T-helper 1 cell (primary cell): ENCODE measurements around the gene PLXNB2.

Source experiments
- DNase-seq, 5 donors: peaks; one replicate each; pipeline ENCODE4 v3.0.0-alpha.2; 2012 to 2020

PLXNB2 gene

DNA sequence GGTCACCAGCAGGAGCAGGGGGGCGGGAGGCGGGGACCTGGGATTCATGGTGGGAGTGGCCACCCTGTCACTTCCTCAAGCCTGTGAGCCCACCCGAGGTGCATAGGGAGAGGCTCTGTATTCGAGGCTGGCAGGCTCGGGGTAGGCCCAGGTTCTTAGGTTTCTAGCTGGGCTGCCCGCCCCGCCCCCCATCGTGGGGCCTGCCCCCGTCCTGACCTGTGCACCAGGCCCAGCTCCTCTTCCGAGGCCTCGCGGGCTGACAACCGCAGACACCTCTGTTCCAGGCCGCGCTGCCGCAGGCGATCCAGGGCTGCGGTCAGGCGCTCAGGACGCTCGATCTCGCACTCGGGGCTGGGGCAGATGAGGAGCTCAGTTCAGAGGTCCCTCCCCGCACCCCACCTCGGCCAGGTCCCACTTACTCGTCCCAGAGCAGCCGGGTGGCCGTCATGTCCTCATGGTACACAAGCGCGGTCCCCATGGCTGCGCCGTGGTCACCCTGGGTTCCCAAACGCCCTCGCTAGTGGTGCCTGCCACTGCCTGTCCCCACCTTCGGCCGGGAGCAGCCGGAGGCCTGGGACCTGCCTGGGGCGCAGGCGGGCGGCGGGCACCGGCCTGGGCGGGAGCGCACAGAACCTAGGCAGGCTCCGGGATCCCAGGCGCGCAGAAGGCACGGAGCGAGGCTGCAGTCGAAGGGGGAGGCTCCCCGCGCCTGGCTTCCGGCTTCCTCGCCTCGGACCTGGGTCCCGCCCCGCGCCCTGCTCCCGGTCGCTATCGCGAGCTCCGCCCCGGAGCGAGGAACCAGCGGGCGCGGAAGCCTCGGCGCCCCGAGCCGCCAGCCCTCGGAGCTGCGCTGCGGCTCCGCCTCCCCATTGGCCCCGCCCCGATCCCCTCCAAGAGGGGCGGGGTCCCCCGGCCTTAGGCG is 56.6 kb downstream of the PLXNB2 start, which contains the start of gene HDAC10:
TSS of gene HDAC10 (minus strand) at position 711 of the 922 bp plus-strand sequence. CDS start at position 478, 233 bp downstream.
- DNase-seq, result peak; percentile 60 to 88 (median 70)

DNA sequence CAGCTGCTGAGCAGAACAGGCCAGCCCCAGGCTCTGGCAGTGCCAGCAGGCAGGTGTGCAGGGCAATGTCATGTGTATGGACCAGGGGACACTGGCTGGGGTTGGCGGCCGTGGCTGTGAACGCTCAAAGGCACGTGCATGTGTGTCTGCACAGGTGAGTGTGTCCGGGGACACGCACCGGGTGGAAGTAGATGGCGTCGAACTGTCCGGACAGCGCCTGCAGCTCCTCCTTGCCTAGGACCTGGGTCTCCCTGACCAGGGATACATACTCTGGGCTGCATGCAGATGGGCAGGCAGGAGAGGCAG is 57.2 kb downstream of the PLXNB2 start:
- no peak for DNase-seq

DNA sequence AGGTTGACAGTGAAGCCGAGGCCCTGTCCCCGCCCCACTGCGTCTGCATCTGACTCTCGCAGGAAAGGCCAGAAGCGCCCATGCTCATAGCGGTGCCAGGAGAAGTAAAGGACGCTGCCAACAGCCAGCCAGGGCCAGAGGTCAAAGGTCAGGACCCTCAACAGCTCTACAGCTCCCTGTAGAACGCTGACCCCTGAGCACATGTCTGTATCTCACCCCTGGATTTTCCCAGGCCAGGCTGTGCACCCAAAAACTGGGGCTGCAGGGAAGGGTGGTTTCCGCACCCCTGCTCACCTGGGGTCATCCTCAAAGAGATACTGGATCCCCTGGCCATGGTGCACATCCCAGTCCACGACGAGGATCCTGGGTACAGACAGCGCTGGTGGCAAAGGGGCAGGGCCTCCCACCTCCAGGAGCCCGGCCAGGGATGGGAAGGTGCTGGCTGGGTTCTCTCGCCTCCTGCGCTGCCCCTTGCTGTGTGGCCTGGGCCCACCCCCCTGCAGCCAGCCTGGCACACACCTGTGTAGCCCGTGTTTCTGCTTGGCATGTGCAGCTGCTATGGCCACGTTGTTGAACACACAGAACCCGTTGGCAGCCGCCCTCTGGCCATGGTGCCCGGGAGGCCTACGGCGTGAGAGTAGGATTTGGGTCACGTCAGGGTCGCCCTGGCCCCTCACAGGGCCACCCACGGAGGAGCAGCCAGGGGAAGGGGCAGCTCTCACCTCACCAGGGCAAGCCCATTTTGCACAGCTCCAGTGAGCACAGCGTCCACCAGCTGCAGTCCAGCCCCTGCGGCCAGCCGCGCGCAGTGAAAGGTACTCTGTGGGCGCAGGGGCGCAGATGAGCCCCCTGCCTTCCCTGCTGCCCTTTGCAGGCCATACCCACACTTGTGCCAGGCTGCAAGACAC is 57.9 kb downstream of the PLXNB2 start:
- DNase-seq, result no peak

DNA sequence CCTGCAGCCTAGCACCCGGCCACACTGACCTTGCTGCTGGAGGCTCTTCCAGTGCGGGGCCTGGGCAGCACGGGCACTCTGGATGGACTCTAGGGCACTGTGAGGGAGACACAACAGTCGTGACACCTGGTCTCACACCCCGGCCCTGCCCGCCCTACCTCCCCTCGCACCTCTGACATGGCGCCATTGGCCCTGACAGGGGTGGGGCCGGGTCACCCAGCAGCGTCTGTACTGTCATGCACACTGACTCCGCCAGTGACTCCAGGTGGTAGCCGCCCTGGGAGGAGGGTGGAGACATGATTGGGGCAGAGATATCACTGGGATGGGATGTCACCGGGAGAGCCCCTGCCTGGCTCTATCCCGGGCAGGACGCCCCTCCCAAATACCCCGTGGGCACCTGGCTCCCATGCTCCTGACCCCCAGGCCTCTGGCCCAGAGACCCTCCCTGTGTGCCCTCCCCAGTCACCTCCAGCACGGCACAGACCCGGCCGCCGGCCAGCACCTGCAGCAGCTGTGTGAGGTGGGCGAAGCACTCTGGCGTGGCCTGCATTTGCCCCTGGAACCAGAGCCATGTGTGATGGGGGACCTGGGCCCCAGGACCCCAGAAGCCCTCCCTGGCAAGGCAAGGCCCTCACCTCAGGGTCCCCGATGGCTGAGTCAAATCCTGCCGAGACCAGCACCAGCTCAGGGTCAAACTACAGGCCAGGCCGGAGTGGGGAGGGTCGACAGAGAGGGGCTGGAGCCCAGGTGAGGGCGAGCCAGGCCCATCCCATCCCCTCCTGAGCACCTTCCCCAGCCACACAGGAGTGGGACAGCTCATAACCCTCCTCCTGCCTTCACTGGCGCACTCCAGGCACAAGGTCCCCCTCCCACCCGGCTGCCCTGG is 59.0 kb downstream of the PLXNB2 start:
- DNase-seq, result no peak

DNA sequence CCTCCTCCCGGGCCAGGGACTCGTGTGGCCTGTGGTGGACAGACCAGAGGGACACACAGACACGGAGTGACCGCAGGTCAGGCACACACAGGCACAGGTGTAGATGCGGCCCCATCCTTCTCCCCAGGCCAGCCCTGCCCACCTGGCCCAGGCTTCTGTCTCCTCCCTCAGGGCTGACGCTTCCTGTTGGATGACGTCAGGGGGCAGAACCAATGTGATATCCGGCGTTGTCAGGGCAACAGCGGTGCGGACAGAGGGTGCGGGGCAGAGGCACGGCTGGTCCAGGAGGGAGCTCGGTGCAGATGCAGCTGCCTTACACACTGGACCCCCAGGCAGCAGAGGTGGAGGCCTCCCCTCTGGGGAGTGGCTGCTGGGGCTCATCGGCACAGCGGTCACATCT is 59.7 kb downstream of the PLXNB2 start:
- DNase-seq, result peak in 4 of 5 donors; percentile 30 to 68 (median 42)

DNA sequence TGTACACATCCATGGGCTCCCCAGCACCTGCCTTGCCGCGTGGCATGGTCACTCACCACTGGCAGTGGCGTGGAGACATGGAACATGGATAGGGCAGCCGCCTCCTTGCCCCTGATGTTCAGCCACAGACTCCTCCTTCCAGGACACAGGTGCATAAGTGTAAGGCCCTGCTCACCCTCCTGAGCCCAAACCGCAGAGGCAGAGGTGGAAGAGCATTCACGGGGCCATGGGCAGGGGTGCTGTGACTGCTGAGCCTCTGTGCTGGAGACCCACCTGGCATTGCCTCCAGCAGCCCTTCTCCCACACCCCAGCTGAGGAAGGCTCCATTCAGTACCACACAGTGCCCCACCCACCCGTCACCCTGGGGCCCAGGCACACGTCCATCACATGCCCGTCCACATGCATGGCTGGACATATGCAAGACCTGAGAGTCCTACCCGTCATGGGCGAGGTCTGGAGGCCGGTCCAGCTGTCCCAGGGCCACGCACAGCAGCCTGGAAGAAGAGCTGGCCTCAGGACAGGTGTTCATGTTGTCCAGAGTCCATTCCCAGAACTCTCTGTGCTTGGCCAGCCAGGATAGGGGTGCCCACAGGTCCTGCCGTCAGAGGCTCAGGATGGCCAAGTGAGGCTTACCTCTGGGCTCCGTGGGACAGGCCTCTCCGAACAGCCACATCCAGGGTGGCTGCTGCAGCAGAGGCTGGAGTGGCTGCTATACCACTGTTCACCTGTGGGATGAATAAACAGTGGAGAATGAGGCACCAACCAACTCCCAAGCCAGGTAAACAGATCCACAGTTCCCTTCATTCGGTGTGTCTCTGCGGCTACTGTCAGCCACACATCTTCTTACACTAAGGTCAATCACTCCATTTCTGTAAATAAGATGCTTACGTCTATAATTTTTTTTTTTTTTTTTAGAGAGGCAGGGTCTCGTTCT is 60.9 kb downstream of the PLXNB2 start:
- DNase-seq, result no peak

DNA sequence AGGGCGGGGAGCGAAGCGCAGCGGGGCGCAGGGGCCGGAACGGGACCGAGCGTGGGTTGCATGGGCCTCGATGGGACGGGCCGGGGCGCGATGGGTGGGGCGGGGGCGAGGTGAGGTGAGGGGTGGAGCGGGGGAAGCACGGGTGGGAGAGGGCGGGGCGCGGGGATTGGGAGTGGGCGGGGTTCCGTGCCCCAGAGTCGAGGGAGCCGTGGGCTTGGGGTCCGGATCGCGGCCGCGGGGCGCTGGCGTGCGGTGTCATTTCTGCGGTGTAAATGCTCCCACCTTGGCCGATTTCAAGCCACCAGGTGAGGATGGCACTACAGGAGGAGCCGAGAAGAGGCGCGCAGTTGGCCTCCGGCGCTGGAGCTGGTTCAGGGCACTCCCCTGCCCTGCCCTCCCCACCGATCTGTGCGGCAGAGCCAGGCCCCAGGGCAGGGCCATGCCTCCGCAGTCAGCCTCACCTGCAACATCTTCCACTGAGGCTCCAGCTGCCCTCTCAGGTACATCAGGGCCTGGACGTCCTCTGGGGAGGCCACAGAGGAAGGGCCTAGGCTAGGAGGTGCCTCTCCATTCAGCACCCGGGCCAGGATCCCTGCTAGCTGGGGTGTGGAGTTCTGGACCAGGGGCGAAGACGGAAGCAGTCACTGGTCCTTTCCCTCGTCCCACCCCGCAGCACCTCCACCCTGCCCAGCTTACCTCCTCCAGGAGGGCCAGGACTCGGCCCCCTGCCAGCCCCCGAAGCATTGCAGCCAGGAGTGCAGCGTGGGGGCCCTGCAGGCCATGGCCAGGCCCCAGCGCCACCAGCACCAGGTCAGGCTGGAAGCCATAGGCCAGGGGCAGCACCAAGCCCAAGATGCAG is 62.0 kb downstream of the PLXNB2 start:
- peak in 2 of 5 donors; percentile 47 to 63 for DNase-seq

DNA sequence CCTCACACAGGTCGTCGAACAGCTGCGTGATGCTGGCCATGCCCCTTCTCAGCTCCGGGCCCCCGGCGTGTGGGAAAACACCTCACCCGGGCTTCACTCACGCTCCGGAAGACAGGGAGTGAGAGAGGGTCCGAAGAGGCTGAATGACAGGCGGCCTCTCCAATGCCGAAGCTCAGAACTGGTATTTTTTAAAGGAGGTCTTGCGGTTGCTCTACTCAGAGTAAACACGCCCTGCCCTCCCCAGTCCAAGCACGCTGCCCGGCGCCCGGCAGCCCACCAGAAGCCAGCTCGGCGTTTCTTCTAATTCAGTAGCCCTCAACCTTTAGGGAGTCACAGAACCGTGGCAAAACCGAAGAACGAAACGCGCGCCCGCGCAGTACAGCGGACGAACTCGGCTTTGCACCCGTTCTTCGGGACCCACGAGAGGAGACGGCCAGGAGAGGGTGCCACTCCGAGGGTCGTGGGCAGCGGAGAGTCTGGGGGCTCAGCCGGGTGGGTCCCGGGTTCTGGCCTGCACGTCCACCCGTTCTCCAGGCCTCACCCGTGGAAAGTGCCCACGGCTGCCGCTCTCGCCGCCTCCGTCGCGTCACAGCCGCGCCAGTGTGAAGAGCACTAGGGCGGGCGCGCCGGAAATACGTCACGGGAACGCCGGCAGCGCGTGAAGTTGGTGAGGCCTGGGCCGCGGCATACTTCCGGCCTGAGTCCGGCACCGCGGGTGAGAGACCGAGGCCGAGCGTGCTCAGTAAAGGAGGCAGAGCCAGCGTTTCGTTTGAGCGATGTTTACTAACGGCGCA is 62.8 kb downstream of the PLXNB2 start, which contains the start of gene TUBGCP6:
TSS of gene TUBGCP6 (minus strand) at position 604 of the 794 bp plus-strand sequence. CDS start at position 40, 564 bp downstream.
- peak; percentile 81 to 93 (median 88) for DNase-seq

DNA sequence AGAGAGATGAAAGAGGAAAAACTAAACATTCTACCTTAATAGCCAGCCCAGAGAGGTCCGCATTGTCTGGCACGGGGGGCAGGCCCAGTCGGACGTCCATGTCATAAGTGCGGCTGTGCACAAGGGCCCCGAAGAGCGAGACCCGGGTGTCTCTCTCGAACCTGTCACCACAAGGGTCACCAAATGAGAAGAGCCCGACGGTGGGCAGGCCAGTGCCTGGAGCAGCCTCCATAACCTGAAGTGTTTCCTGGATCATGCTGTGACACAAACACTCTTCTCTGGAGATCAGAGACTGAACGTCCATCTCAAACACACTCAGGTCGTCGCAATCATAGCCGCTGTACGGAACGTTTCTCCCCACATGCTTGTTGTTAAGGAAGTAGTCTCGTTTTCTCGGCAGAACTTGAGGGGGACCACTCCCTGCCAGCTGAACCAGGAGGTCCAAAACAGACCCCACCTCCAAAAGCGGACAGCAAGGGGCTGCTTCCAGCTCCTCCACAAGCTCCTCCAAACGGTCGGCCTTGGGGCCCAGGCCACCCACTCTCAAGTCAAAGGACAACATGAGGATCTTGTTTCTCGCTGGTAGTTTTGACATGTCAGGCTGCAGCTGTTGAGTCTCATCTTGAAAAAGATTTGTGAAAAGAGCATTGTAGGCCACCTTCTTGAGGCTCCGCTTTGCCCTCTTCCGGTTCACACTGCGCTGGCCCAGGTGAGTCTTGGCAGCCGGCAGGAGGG is 63.6 kb downstream of the PLXNB2 start:
- no peak for DNase-seq

DNA sequence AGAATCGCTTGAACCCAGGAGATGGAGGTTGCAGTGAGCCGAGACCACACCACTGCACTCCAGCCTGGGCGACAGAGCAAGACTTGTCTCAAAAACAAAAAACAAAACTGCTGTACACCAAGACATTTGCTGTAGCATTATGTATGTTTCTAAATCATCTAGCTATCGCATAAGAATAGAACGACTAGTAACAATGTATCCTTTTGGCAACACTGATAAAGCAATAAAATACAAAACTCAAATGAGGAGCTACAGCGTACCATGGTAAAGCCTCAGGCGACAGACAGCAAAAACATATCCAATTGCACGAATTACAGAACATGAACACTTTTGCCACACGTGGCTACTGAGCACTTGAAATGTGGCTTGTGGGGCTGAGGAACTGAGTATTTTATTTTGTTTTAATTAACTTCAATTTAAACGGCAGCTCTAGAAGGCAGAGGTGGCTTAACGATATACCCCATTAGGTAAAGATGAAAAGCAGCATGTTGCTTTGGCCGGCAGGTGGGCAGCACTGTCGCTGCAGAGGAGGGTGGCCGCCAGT is 65.0 kb downstream of the PLXNB2 start:
- DNase-seq, result no peak

DNA sequence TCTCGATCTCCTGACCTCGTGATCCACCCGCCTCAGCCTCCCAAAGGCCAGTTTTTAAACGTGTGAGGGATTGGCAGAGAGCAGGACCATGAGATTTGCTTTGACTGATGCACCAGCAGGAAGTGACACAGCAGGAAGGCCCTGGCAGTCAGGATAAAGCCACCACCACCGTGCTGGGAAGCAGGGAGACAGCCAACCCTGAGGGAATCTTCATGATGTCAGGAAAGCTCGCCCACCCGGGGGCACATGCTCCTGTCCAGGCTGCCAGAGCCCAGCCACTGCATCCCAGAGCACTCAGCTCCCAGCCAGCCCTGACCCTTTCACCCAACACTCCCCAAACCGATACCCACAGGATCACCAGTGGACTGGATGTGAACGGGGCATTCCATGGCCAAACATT is 68.7 kb downstream of the PLXNB2 start:
- no peak for DNase-seq

DNA sequence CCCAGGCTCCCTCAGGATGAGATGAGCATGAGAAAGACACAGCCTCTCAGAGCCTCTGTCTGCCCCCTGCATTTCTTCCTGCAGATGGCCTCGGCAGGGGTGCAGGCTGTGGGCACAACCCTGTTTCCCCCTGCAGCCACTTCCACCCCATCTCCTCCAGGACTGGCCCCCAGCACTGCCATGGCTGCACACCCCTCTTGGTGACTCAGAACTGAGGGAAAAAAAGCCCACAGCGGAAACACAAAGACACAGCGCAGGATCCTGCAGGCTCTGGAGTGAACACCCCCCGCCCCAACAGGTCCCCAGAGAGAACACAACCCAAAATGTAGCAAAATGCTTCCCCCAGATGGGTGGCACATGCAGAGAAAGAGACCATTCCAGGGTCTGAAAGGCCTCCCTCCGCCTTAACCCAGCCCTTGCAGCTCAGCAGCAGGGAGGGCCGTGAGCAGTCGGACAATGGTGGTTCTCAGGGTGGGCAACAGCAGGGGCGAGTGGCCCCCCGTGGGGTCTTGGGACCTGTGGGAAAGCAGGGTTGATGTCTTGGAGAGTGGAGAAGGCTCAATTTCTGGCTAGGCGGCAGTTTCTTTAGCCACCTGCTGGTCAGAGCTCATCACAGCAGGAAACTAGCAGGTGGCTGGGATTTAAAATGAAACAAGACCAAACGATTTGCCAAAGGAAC is 70.6 kb downstream of the PLXNB2 start:
- no peak for DNase-seq

DNA sequence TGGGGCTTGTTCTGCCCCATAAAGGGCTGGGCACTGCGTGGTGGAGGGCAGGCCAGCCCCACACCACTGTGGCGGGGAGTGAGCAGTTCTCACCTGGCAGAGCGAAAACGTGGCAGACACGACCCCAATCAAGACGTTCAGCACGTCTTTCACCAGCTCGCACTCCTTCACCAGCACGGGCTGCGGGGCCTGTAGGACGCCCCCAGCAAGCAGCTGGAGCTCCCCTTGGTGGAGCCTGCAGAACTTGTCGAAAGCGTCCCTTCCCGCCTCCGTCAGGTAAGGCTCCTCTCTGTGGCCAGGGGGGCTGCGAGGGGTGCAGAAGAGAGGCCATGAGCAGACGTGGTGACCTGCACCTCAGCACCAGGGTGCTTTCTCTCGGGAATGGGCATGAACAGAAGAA is 74.2 kb downstream of the PLXNB2 start:
- DNase-seq, result no peak

DNA sequence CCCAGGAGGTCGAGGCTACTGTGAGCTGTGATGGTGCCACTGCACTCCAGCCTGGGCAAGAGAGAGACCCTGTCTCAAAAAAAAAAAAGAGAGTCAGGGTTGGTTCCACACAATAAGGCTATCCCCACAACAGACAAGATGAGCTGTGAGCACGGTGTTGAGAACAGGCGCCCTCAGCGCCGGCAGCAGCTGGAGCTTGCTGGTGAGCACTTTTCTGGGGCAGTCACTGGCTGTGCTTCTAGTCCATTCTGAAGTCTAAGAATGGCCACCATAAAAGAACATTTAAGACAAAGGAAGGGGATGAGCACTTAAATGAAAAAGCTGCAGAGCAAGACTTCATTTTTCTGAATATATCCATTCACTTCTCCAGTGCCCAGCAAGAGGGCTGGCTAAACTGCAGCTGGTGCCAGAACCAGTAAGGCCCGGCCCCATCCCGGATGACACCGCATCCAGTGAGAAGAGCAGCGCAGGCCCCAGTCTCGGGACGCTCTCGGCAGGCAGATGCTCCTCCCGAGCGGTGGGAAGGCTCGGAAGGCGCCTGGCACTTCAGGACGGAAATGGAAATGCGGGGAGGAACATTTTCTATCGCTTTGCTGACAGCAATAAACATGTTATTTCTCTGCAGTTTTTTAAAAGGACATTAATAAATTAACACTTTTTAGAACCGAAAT is 74.8 kb downstream of the PLXNB2 start:
- DNase-seq, result peak in 1 of 5 donors; percentile 1

DNA sequence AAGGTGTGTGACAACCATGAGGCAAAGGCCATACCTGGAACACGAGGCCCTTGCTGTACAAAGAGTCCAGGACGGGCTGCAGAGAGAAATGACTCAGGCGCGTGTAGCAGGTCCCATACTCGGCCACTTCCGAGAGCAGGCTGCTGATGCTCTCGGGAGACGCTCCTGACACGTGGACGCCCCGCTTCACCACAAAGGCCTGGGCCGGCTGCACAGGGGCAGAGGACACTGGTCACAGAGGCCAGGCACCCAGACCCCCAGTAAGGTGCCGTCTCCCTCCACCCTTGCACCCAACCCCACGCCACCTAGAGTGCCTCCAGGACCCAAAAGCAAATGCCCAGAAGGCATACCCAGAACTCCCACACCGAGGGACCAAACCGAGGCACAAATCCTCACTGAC is 78.1 kb downstream of the PLXNB2 start:
- DNase-seq, result no peak

DNA sequence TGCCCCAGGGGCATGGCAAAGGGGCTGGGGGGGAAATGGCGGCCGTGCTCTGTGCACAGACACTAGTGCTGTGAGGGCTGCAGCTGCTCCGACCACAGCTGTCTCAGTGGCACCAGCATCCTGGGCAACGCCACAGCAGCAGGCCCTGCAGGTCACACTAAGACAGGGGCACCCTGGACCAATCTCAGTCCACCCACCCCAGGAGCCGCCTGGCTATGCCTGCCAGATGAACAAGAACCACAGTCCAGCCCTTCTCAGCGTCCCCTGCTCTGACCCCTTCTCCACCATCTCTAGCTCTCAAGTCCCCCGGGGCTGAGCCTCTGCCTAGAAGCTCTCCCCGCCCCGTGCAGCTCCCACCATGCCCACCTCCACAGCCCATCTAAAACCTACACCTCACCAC is 79.1 kb downstream of the PLXNB2 start:
- peak in 1 of 5 donors; percentile 8 for DNase-seq

DNA sequence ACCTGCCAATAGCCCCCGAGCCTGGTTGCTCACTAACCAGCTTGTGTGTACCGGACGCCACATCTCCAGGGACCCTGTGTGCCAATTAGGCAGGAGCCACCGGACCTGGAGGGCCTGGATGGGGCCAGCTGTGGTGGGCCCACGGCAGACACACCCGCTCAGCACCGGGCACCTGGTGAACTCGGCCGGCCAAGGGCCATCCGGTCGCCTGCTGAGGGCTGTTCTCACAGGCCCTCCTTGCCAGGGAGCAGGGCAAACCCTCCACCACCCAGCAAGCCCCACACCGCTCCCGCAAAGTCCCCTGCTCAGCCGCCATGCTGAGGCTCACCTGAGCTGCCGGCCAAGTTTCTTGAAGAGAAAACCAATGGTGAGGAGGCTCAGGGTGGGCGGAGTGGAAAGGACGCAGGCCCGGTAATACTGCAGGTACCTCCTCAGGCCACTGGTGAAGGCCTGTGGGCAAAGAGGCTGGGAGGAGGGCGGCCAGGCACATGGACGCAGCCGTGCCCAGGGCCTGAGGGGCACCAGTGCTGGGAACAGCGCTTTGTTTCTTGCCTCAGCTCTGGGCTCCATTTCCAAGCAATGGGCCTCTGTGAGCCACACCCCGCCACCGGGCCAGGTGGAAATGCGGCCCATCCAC is 79.7 kb downstream of the PLXNB2 start:
- no peak for DNase-seq
